Lower lobe of right lung (tissue), 2 donors: ENCODE measurements around the gene XPO4. TPM values are rescaled to one million over a fixed set of nuclear protein-coding genes. Genes with fewer than 3 reads are reported as not detected.

ENCODE experiments used
- ATAC-seq, 2 donors: fragments of 200-7000 bp; cut with Tn5 transposase; one replicate each; pipeline ENCODE4 v1.9.1; 2020 to 2022; ENCODE audit warnings: mild to moderate bottlenecking in 2 of 2, moderate library complexity in 2 of 2
- DNase-seq: peaks from one replicate; pipeline ENCODE4 v3.0.0-alpha.2; 2020
- H3K27ac ChIP-seq: fragments of 200-600 bp; one replicate; pipeline ENCODE4 v1.8.0; 2022
- H3K27me3 ChIP-seq: fragments of 200-600 bp; one replicate; pipeline ENCODE4 v1.8.0; 2022; ENCODE audit warnings: low read depth
- H3K36me3 ChIP-seq: fragments of 200-600 bp; one replicate; pipeline ENCODE4 v1.8.0; 2022; ENCODE audit warnings: mild to moderate bottlenecking
- H3K4me1 ChIP-seq: fragments of 200-600 bp; one replicate; pipeline ENCODE4 v1.8.0; 2022
- H3K4me3 ChIP-seq: fragments of 200-600 bp; one replicate; pipeline ENCODE4 v1.8.0; 2022; ENCODE audit warnings: mild to moderate bottlenecking
- H3K9me3 ChIP-seq: fragments of 200-600 bp; one replicate; pipeline ENCODE4 v1.8.0; 2022
- intact Hi-C: fragments of 100-400 bp; cut with DNase I; formaldehyde crosslinking; loops from one replicate; pipeline ENCODE4 v1.11.0; 2022
- total RNA-seq: library from RNA; stranded (reverse); fragmentation: NEBNext Ultra II Directional; extraction: Animal tissue kit (Norgen Biotek cat#: 25700); gene quantifications from one replicate; pipeline ENCODE4 v1.2.1, GENCODE V29; 2021
- TF ChIP-seq, protein P1 (sequence below): fragments of 200-600 bp; IDR thresholded peaks from one replicate; pipeline ENCODE4 v1.8.0; 2022; ENCODE audit warnings: antibody characterized with exemption, mild to moderate bottlenecking
- donor health status: DM: no; HTN: yes; CAD: no; lungs with severe emphysema.

Gene XPO4
- total RNA-seq, 1 donor from 2014 or later = 17.1 TPM

DNA sequence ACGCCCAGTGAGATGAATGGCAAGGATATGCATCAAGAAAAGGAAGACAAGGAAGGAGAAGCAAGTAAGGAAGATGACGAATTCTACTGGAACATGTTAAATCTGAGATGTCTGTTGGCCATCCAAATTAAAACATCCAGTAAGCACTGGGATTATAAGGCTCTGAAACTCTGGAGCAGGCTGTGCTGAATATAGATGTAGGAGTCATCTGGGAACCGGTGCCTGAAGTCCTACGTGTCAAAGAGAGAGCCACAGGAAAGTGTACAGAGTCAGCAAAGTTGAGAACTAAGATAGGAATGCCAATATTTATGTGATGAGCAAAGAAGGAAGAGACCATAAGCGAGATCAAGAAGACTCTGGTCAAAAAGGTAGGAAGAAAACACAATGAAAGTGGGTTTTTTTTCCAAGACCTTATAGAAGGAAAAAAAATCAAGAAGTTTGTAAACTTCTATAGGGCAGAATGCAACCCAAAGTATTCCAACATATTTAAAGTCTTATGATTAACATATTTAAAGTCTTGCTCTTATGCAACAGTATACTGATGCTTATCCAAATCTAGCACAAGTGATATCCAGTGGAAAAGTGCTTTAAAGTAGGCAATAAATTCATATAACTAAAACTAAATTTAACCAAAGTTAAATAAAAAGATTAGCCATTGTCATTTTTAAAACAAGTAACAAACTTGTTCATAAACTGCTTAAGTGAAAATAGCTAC, 77.6 kb downstream of the XPO4 start:
- no peaks in the 10 kb centered on the region for H3K9me3 ChIP-seq
- H3K27ac ChIP-seq = no peak overlapping the region
- no peak for ATAC-seq
- TF ChIP-seq, protein P1, sequence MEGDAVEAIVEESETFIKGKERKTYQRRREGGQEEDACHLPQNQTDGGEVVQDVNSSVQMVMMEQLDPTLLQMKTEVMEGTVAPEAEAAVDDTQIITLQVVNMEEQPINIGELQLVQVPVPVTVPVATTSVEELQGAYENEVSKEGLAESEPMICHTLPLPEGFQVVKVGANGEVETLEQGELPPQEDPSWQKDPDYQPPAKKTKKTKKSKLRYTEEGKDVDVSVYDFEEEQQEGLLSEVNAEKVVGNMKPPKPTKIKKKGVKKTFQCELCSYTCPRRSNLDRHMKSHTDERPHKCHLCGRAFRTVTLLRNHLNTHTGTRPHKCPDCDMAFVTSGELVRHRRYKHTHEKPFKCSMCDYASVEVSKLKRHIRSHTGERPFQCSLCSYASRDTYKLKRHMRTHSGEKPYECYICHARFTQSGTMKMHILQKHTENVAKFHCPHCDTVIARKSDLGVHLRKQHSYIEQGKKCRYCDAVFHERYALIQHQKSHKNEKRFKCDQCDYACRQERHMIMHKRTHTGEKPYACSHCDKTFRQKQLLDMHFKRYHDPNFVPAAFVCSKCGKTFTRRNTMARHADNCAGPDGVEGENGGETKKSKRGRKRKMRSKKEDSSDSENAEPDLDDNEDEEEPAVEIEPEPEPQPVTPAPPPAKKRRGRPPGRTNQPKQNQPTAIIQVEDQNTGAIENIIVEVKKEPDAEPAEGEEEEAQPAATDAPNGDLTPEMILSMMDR = no peak
- no peak for DNase-seq
- H3K4me3 ChIP-seq = no peak overlapping the region
- peaks cover 16% of the 10 kb centered on the region for H3K4me1 ChIP-seq
- no peaks in the 10 kb centered on the region for H3K27me3 ChIP-seq
- H3K36me3 ChIP-seq = no peaks in the 10 kb centered on the region
- intact Hi-C loops = loop anchor here (5.0 kb wide), 1 partner anchor 113 kb away; no protein-coding TSS in a partner anchor

DNA sequence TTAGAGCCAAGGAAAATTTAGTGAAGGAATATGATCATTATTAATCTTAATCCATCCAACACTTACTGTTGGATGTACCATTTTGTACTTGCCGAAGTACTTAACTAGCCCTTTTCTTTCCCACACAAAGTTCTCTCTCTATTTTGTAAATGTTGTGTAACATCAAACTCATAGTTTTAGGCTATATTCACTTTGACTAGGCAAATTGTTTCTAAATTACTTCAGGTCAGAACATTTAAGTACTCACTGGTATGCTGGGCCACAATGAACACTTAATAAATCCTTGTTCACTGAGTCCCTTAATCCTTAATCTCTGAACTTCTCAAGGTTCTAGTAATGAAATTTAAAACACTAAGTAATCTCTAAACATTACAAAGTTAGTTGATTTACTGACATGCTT, 79.5 kb downstream of the XPO4 start:
- Histone ChIP-seq H3K27ac (no peak overlapping the region), H3K27me3 (no peaks in the 10 kb centered on the region), H3K4me1 (peaks cover 13% of the 10 kb centered on the region), H3K36me3 (peaks cover 1% of the 10 kb centered on the region), H3K4me3 (no peak overlapping the region), H3K9me3 (no peaks in the 10 kb centered on the region)
- no peak for DNase-seq
- intact Hi-C loops = no loop called here
- TF ChIP-seq, protein P1 = no peak
- no peak for ATAC-seq

DNA sequence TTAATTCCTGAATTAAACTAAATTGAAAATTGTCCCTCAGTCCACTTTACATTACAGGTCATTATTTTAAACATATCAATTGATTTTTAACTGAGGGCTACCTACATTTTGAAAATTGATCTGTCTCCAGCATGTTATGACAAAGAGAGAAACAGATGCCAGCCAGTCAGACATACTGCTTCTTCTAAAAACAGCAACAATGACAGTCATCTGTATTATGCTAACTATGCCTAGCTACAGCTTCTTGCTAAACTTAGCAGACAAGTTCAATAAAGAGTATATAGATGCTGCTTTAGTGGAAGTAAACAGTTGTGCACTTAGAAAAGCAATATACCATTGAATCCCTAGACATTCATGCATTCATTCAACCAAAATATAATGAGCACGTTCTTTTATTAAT, 80.1 kb downstream of the XPO4 start:
- TF ChIP-seq, protein P1 = no peak
- no peak overlapping the region for H3K4me3 ChIP-seq
- no peaks in the 10 kb centered on the region for H3K9me3 ChIP-seq
- DNase-seq (no peak), ATAC-seq (no peak)
- peaks cover 6% of the 10 kb centered on the region for H3K36me3 ChIP-seq
- H3K27ac ChIP-seq = no peak overlapping the region
- peaks cover 13% of the 10 kb centered on the region for H3K4me1 ChIP-seq
- H3K27me3 ChIP-seq = no peaks in the 10 kb centered on the region
- intact Hi-C loops = no loop called here

DNA sequence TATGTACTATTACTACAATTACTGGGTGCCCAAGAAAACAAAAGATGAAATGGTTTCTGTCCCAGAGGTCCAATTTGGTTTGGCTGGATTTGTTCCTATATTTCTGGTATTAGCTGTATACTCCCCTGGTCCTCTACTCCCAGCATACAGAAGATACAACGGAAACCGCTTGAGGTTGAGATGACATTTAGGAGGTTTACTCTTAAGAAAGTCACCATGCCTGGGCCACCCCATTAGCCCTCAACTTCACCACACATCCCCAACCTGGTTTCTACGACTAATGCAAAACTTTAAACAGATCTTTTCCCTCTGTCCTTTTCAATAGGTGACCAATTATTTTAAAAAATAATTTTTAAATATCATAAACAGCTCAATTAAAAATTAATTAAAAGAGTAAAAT, 82.8 kb downstream of the XPO4 start:
- ATAC-seq = no peak
- Histone ChIP-seq H3K9me3 (no peaks in the 10 kb centered on the region), H3K27me3 (no peaks in the 10 kb centered on the region), H3K4me3 (no peak overlapping the region), H3K4me1 (peaks cover 7% of the 10 kb centered on the region), H3K27ac (no peak overlapping the region), H3K36me3 (peaks cover 6% of the 10 kb centered on the region)
- no peak for DNase-seq
- TF ChIP-seq, protein P1 = no peak
- intact Hi-C loops = no loop called here

DNA sequence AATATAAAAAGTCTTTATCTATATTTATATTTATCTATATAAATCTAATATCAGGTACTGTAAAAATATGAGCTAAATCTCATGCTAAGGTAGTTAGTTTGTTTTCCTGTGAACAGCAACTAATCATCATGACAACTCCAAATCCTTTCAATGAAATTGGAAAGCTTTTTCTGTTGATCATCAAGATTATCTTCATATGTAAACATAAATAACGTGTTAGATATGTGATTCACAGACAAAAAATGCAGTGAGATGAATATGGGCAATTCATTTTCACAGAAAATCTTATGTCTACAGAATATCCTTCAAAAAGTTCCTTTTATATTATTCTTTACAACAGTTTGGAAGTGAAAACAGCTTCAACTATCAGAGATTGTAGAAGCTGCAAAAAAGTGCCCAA, 87.1 kb downstream of the XPO4 start:
- Histone ChIP-seq H3K27ac (peak overlapping the region; percentile 59), H3K4me1 (peaks cover 25% of the 10 kb centered on the region), H3K4me3 (no peak overlapping the region), H3K27me3 (no peaks in the 10 kb centered on the region), H3K36me3 (peaks cover 6% of the 10 kb centered on the region), H3K9me3 (no peaks in the 10 kb centered on the region)
- TF ChIP-seq, protein P1 = no peak
- DNase-seq (no peak), ATAC-seq (no peak)
- intact Hi-C loops = no loop called here
